ENCODE results near the gene TLR8.
"Not testable (repeated sequence)": the region's sequence is repeated elsewhere in the genome, so short reads cannot be mapped to it uniquely, and the experiment has no call there.

TLR8 gene

DNA sequence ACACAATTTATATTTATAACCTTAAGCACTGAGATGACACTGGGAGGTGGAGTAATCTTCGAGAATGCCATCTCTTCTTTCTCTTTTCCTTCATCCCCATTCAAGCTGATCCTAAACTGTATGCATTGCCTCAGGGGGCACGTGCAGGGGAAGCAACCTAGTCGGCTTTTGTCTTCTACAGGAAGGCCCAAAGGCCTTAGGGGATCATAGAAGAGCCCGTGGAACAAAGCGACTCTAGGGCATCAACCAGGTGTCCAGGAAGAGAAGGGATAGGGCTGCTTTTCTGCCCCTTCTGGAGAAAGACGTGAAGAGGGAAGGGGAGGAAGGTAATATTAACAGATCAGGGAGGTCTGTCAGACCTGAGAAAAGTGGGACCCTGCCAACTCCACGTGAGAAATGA is 6.9 kb upstream of the TLR8 start:
- DNase-seq: no peak

DNA sequence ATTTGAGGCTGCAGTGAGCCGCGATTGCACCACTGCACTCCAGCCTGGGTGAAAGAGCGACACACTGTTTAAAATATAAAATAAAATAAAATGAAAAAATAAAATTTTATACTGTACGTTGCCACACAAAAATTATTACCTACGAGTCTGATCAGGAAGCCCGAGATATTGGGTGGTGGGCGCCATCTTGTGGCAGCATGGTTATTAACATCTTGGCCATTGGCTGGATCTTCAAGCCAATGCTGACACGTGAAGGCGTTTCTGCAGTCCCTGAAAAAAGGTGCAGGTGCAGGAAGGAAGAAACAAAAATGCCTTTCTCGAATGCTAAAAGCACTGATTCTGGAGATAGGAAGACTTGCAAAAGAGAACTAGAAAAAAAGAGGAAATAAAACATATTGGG is 4.9 kb upstream of the TLR8 start:
- peak; percentile 13 to 26 for DNase-seq

DNA sequence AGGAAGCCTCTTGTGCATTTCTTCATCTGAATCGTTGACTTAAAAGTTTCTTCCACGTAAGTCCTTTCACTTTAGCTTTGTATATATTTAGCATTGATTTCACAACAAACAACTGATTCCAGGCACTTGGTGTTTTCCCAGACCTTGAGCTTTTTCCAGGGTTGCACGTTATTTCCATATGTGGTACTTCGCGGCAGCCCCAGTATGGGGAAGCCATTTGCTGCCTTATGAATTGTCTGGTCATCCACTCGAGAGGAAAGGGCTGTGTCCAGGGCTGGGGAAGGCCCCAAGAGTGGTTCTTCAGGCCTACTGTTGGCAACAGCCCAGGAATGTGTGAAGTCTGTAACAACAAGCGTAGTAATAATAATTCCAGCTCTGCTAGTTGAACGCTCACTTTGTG is 2.8 kb upstream of the TLR8 start:
- DNase-seq: no peak

DNA sequence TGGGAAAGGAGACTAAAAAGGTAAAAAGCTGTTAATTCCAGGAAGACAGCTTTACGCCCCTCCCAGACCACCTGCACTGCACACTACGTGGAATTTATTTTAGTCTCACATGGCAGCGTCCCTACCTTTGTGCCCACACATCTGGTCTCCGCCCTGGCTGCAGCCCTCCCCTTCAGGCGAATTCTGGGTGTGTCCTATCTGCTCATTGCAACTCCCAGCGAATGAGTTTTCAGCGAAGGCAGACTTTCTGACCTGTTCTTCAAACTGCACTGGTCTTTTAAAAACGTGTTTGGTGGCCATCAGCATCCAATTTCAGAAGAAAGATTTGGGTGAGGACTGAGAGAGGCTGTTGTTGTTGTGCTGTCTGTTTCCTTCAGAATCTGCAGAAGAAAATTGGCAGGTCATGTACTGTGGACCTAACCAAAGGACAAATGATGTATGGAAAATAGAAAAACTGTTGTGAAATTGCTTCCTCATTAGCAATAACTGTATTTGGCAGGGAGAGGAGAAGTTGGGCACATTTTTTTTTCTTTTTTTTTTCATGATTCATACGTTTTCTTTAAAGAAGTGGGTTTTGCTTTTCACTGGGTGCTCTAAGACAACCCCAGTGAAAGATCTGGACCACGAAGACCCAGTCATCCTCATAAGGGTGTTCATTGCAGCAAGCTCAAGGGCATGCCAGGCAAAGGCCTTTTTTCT is 4.2 kb downstream of the TLR8 start:
- DNase-seq: peak; percentile 21 to 28

DNA sequence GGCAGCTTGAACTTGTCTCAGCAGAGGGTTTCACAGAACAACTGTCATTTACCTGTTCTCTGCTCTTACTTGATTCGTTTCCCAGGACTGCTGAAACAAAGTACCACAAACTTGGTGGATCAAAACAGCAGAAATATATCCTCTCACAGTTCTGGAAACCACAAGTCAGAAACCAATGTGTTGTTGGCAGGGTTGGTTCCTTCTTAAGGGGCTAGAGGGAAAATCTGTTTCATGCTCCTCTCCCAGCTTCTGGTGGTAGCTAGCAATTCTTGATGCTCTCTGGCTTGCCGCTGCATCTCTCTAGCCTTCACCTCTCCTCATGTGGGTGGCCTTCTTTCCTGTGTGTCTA is 4.7 kb downstream of the TLR8 start:
- DNase-seq: no peak

DNA sequence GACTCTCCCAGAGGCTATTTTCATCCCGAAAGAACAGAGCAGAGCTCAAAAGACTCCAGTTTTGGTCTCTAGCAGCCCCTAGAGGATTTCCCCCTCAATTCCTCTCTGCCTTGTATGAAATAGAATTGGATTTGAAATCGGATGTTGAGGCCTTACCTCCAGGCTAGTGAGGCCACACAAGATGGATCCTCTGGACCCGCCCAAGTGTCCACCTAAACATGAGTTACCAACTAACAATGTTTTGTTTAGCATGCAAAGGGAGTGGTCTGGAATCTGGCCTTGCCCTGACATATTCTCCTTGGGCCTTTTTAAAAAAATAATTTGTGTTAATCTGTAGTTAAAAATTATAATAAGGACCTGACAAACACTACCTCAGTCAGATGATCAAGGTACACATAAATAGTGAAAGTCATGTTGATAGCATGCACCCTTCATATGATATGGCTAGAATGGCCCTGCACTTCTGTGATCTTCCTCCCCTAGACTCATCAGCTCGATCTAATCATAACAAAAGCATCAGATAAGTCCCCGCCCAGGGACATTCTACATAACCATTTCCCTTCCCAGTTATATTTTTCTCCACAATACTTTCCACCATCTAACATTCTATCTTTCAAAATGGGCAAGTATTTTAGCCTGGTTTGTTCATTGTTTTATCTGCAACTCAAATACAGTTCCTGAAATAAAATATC is 6.5 kb downstream of the TLR8 start:
- DNase-seq: no peak

DNA sequence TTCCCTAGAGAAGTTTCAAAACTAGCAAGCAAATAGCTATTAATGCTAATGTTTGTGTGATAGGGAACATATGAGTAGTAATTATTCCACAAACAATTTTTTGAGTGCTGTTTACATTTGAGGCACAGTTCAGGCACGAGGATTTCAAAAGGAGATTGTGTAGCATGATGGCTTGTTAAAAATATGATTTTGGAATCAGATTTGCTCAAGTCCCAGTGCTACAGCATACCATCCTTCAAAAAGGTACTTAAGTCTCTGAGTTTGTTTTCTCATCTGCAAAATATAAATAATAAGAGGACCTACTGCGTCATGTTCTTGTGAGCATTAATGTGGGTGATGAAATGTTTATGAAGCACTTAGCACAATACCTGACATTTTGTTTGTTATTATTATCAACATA is 11.3 kb downstream of the TLR8 start:
- no peak for DNase-seq

DNA sequence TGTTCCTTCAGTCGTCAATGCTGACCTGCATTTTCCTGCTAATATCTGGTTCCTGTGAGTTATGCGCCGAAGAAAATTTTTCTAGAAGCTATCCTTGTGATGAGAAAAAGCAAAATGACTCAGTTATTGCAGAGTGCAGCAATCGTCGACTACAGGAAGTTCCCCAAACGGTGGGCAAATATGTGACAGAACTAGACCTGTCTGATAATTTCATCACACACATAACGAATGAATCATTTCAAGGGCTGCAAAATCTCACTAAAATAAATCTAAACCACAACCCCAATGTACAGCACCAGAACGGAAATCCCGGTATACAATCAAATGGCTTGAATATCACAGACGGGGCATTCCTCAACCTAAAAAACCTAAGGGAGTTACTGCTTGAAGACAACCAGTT is 12.6 kb downstream of the TLR8 start:
- DNase-seq: peak in 1 of 2 experiments; percentile 20

DNA sequence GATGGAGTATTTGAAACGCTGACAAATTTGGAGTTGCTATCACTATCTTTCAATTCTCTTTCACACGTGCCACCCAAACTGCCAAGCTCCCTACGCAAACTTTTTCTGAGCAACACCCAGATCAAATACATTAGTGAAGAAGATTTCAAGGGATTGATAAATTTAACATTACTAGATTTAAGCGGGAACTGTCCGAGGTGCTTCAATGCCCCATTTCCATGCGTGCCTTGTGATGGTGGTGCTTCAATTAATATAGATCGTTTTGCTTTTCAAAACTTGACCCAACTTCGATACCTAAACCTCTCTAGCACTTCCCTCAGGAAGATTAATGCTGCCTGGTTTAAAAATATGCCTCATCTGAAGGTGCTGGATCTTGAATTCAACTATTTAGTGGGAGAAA is 13.2 kb downstream of the TLR8 start:
- no peak for DNase-seq

DNA sequence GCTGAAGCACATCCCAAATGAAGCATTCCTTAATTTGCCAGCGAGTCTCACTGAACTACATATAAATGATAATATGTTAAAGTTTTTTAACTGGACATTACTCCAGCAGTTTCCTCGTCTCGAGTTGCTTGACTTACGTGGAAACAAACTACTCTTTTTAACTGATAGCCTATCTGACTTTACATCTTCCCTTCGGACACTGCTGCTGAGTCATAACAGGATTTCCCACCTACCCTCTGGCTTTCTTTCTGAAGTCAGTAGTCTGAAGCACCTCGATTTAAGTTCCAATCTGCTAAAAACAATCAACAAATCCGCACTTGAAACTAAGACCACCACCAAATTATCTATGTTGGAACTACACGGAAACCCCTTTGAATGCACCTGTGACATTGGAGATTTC is 14.6 kb downstream of the TLR8 start:
- DNase-seq: no peak

DNA sequence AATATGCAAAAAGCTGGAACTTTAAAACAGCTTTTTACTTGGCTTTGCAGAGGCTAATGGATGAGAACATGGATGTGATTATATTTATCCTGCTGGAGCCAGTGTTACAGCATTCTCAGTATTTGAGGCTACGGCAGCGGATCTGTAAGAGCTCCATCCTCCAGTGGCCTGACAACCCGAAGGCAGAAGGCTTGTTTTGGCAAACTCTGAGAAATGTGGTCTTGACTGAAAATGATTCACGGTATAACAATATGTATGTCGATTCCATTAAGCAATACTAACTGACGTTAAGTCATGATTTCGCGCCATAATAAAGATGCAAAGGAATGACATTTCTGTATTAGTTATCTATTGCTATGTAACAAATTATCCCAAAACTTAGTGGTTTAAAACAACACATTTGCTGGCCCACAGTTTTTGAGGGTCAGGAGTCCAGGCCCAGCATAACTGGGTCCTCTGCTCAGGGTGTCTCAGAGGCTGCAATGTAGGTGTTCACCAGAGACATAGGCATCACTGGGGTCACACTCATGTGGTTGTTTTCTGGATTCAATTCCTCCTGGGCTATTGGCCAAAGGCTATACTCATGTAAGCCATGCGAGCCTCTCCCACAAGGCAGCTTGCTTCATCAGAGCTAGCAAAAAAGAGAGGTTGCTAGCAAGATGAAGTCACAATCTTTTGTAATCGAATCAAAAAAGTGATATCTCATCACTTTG is 15.6 kb downstream of the TLR8 start:
- no peak for DNase-seq

DNA sequence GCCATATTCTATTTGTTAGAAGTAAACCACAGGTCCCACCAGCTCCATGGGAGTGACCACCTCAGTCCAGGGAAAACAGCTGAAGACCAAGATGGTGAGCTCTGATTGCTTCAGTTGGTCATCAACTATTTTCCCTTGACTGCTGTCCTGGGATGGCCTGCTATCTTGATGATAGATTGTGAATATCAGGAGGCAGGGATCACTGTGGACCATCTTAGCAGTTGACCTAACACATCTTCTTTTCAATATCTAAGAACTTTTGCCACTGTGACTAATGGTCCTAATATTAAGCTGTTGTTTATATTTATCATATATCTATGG is 16.1 kb downstream of the TLR8 start:
- DNase-seq: no peak

DNA sequence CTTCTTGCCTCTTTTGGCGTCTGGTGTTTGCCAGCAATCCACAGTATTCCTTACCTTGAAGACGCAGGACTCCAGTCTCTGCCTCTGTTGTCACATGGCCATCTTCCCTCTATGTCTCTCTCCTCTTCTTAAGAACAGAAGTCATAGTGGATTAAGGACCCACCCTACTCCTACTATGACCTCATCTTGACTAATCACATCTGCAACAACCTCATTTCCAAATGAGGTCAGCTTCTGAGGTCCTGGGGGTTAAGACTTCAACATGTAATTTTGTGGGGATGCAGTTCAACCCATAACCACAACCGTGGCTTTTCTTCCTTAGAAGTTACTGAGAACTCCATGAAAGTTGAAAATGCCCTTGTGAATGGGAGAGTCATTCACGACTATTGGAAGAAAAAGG is 23.3 kb downstream of the TLR8 start:
- no peak for DNase-seq

DNA sequence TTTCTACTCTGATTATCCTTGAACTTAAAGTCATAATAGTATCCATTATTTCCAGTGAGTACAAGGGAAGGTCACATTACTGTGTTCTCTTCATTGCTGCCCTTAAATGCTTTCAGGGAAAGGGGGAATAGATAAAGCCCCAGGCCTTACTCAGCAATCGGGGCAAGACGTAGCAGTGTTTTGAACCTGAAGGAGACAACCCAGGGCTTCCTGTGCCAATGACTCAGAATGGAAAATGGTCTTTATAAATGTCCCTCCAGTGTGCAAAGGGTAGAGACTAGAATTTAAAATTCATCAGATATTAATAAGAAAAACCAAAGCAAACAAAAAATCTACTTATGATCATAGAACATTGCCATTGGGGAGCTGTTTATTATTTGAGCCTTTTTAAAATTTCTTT is 23.7 kb downstream of the TLR8 start:
- no peak for DNase-seq

DNA sequence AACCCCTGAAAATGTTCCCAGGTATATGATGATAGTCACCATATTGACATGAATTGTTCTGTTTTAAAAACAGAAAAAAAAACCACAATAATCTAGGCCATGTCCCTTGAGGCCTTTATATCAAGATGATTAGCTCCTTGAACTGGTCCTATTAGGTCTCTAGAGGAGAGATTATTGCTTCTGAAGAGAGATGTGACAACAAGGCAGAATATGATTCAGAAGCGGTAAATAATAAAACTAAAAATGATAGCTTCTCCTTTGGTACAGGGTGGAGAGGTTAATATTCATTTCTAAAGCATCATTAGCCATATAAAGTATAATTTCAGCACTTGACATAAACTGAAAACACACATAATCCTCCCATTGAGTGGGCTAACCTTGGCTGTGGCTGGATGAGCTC is 25.8 kb downstream of the TLR8 start:
- no peak for DNase-seq

DNA sequence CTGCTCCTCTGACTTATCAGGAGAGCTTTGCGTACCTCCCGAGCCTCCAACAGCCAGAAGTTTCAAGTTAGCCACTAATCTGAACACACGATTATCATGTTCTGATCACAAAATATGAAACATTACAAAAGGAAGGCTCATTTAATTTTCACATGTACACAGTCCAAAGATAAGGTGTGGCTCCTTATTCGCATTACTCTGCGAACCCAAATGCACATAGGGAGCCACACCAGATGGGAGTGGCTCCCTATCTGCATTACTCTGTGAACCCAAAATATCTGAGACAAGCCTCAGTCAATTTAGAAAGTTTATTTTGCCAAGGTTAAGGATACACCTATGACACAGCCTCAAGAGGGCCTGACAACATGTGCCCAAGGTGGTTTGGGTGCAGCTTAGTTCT is 28.4 kb downstream of the TLR8 start:
- no peak for DNase-seq

DNA sequence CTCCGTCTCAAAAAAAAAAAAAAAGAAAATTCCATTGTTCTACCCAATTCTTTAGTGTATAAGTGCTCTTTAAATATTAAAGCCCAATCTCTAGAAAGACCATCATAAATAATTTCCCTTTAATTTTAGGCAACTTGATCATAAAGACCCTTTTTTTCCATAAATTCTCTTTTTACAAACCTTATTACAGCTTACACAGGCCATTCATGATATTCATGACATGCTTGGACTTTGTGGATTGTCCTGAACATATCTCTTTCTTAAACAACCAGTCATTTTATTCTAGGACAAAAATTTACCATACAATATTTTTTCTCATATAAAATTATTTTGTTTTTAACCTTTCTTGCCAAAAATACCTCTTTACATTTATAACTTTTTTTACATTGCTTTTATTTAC is 30.5 kb downstream of the TLR8 start:
- no peak for DNase-seq

DNA sequence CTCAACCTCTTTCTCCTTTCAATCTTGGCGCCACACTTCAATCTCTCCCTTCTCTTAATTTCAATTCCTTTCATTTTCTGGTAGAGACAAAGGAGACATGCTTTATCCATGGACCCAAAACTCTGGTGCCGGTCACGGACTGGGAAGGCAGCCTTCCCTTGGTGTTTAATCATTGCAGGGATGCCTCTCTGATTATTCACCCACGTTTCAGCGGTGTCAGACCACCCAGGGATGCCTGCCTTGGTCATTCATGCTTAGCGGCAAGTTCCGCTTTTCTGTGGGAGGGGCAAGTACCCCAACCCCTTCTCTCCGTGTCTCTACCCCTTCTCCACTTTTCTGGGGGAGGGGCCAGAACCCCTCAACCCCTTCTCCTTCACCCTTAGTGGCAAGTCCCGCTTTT is 34.1 kb downstream of the TLR8 start:
- DNase-seq: not testable (repeated sequence)

DNA sequence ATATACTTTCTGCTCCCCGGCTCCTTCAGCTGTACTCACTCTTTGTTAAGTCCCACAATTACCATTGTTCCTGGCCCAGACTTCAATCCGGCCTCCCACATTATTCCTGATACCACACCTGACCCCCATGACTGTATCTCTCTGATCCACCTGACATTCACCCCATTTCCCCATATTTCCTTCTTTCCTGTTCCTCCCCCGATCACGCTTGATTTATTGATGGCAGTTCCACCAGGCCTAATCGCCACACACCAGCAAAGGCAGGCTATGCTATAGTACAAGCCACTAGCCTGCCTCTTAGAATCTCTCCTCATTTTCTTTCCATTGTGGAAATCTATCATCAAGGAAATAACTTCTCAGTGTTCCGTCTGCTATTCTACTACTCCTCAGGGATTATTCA is 37.2 kb downstream of the TLR8 start:
- DNase-seq: not testable (repeated sequence)

DNA sequence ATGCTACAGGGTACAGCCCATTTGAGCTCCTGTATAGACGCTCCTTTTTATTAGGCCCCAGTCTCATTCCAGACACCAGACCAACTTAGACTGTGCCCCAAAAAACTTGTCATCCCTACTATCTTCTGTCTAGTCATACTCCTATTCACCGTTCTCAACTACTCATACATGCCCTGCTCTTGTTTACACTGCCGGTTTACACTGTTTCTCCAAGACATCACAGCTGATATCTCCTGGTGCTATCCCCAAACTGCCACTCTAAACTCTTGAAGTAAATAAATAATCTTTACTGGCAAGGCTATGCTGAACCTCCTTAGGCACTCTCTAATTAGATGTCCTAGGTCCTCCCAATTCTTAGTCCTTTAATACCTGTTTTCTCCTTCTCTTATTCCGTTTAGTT is 38.0 kb downstream of the TLR8 start:
- DNase-seq: not testable (repeated sequence)

DNA sequence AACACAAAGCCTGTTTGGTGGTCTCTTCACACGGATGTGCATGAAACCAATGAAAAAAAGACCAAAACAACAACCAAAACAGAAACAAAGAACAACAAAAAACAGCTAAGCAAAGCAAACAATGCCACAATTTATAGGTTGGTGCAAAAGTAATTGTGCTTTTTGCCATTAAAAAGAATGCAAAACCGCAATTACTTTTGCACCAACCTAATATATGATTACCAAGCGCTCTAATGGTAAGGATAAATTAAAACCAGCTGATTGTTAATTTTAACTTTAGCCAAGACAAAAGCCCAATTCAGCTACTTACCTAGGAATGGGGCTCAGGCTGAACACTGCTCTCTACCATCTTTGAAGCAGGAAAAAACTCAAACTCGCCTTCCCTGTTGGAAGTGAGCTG is 39.1 kb downstream of the TLR8 start:
- no peak for DNase-seq

DNA sequence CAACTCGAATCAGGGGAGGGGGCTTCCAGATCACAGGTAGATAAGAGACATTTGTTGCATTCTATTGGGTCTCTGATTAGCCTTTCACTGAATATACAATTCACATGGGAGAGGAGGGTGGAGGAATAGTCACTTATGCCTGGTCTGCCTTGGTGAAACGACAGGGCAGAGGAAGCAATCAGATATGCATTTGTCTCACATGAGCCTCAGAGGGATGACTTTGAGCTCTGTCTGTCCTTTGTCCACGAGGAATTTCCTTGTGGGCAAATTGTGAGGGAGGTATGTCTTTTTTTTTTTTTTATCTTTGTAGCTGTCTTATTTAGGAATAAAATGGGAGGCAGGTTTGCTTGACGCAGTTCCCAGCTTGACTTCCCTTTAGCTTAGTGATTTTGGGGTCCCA is 40.0 kb downstream of the TLR8 start:
- DNase-seq: no peak

DNA sequence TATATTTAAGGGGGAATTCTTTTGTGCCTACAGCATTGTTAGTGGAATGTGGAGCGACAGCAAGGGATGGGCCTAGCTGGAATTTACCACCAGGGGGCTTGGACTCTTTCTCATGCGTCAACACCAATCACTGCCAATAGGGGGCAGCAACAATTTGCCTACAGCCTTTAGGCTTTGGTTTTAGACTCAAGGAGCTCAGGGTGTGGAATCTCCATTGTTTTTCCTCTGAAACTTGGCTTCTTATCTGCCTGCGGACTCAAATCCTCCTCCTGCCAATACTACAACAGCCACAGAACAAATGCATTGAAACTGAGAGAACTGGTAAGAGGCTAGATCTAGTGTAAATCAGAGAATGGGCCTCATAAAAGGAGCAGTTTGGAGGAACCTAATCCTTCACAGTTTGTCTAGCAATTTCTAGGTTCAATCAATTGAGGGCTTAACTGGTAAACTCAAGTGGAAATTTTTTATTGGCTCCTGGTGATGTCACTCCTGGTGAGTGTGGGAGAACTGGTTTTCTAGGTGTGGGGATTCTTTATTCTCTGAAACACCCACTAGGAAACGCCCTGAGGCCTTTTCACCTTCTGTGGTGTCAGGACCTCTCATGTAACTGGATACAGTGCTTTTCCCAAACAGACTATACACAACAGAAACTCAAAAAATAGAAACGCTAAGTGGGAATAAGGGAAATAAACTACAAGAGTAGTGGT is 40.6 kb downstream of the TLR8 start:
- DNase-seq: peak; percentile 45 to 48
